GM19035 (cell line): Measurements from ENCODE around the gene STRADA.

Experiments
- ATAC-seq: cut with Tn5 transposase; IDR thresholded peaks from one replicate; pipeline ENCODE4 v1.9.1; 2021; ENCODE audit not compliant: unreplicated experiment

Gene STRADA

GRCh38 chr17:63701868-63702720 is 39.5 kb downstream of the STRADA start:
- ATAC-seq, result no peak

GRCh38 chr17:63701456-63701820 is 40.2 kb downstream of the STRADA start:
- no peak for ATAC-seq

DNA sequence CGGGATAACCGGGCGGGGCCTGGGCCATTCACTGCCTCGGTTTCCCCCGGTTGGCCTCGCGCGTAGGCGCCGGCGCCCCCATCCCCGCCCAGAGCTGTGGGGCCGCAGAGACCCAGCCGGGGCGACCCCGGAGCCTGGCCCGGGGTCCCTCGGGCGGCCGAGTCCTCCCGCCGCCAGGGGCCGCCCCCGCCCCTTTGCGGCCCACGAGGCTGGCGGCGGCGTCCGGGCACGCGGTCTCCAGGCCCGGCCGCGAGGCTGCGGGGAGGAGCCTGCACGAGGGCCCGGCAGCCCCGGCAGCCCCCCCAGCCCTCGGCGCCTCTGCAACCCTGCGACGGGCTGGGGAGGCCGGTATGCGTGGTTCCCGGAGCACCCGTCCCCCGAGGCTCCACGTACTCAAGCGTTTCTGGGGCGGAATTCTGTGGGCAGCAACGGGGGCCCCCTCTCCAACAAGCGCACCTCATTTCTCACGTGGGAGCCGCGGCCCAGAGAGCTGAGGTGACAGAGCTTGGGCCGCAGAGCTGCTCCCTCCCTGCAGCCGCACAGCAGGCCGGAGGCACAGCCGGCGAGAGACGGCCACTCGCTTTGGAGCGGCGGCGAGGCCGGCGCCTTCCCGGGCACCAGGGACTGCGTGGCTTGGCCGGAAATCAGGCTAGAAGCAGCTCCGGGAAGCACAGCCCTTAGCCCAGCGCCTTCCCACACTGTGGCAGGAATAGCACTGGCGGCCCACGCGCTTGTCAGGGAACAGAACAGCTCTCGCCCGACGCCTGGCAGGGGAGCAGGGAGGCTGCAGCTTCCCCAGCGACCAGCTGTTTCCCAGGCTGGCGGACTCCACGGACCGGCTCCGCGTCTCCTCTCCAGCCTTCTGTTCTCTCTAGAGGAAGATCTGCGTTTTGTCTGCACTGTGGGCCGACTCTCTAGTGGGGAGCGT is 40.8 kb downstream of the STRADA start:
- ATAC-seq, result no peak

GRCh38 chr17:63699638-63700527 is 41.7 kb downstream of the STRADA start, which contains the start of gene LIMD2:
Gene LIMD2 (minus strand): TSS chr17:63700125. CDS start chr17:63699298, 827 bp downstream.
- peak; percentile 18 for ATAC-seq

GRCh38 chr17:63698886-63699637 is 42.5 kb downstream of the STRADA start:
- peak; percentile 30 for ATAC-seq

DNA sequence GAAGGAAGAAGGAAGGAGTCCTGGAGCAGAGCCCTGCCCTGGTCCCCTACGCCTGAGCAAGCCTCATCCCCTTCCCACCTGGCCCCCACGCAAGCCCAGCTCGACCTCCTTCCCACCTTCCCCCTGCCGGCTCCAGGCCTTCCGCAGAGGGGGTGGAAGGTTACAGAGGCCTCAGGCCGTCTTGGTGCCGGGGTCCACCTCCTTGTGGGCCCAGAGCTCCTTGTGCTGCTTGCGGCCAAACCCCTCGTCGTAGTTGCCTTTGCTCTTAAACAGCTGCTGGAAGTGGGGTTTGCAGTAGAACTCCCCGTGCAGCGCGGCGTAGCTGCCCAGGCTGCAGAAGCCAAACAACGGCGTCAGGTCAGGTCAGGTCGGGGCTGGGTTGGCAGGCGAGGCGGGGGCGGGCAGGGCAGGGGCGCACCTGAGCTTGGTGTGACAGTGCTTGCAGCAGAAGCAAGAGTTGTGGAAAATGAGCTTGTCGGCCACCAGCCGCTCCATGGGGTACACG is 43.2 kb downstream of the STRADA start:
- no peak for ATAC-seq

- peak; percentile 19 for ATAC-seq
Observed at GRCh38 chr17:63697341-63698286, 44.0 kb downstream of the STRADA start.

DNA sequence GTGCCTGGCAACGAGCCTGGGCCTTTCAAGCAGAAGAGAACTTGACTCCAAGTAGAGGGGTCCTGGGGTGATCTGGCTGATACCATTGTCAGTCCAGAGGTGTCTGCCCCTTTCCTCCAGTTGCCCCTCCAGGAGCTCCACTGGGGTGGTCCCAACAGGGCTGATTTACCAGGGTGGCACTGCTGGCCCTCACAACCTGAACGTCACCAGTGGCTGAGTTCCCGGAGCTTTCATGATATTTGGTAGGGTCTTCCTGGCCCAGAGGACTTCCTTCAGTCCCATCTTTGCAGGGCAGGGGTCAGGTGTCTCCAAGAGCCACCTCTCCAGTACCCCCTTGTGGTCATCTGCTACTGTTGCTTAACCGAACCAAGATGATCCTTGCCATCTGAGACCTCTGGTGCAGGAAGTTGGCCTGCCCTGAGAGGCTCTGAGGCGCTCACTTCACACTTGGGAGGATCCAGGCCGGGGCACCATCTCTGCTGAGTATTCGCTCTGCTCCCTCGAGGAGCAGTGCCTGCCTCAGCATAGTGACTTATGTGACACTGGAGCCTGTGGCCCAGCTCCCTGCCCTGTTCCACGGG is 45.1 kb downstream of the STRADA start:
- ATAC-seq, result no peak

DNA sequence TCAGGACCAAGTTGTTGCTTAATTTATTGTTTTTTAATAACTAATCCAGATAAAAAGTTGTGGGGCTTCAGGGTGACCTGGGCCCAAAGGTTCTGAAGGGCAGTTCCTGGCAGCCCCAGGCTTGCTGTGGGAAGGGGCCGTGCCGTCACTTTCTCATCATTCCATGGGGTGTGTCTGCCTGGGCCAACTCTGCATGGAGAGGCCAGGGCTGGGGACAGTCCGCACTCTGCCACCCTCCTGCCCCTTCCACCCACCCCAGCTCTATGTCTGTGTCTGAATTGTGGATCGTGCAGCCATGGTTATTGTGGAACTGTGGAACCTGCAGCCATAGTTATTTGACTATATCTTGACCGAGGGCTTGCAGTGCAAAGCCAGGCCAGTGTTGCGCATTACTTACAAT is 45.7 kb downstream of the STRADA start:
- no peak for ATAC-seq

DNA sequence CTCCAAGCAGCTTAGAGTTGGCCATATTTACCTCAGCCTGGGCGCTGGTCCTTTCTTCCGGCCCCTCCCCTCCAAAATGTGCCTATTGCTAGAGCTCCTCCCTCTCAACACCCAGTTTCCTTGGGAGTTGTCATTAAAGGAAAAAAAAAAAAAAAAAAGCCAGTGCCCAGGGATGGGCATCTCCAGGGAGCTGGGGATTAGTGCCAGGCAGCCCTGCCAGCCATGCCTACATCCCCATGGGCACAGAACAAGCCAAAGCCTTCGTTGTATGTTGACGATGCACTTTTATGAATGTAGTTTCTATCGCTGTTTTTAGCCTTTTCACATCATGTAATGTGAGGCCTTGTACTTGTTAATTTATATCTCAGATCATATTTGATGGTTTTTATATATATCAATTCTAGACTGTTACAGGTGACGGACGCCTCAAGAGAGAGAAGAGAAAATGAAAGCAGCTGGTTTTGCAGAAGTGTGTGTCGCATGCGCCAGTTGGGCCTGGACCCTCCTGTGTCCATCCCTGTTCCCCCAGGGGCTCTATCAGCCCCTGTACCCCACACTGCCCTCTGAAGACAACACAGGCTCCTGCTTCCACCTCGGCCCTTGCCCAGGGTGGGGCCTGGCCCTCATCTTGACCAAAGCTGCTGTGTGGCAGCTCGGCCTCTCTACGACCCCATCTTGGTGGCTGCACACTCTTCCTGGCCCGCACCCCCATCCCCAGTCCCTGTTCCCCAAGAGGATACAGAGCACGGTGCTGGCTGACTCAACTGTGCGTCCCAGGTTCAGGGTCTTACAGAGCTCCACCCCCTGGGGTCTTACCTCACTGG is 46.4 kb downstream of the STRADA start:
- ATAC-seq, result no peak

DNA sequence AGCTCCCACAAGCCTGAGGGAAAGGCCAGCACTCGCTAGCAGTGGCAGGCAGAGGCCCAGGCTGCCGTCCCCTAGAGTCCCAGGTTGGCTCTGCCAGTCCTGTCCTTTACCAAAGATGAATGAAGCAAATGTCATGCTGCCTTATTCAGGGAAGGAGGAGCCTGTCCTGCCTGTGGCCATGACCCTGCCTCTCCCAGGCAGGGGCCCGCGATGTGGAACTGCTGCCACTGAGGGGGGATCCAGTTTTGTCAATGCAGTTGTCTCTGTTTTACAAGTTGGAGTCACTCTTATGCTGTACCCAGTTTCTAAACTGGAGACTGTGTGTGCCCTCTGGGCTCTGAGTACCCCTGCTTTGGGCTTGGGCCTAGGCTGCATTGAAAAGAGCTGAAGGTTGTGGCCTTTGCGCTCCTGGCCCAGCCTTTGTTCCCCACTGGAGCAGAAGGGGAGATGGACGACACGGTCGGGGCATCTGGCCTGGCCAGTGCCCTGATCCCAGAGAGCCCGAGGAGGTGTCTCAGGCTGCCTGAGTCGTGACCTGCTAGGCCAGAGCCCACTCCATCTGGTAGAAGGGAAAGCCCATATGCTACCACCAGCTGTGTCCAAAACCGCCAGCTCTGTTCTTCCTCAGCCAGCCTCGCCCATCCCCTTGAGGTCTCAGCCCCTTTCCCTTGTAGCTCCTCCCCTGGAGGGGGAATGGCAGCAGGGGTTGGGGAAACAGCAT is 47.2 kb downstream of the STRADA start:
- ATAC-seq, result no peak

DNA sequence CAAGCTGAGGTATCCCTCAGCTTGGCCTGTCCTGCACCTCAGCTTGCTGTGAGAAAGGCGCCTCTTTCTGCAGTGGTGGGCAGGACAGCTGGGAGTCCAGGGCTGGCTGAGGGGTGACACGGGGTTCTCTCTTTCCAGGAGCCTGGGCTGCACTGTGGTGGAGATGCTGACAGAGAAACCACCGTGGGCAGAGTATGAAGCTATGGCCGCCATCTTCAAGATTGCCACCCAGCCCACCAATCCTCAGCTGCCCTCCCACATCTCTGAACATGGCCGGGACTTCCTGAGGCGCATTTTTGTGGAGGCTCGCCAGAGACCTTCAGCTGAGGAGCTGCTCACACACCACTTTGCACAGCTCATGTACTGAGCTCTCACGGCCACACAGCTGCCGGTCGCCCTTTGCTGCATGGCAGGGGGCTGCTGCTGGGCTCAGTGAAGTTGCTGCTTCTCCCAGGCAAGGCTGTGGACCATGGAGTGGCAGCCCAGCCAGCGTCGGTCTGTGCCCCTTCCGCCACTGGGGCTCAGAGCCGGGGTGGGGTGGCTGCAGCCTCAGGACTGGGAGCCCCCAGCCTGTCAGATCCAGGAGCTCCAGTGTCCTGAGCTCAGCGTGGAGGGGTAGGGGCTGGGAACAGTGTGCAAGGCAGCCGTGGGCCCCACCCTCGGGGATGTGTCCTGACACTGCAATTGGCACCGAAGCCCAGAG is 48.0 kb downstream of the STRADA start:
- ATAC-seq, result no peak

- no peak for ATAC-seq
Observed at GRCh38 chr17:63692195-63692816, 49.3 kb downstream of the STRADA start.

DNA sequence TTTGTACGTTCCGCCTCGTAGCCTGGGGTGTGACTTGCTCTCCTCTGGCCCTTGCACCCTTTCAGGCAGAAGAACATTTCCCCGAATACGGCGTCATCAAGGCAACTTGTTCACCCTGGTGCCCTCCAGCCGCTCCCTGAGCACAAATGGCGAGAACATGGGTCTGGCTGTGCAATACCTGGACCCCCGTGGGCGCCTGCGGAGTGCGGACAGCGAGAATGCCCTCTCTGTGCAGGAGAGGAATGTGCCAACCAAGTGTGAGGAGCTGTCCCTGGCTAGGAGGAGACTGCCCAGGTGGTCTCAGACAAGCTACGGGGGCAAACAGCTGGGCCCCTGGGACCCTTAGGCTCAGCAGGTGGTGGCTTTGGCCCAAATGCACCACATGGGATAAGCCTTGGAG is 52.1 kb downstream of the STRADA start:
- no peak for ATAC-seq

GRCh38 chr17:63688396-63689020 is 53.1 kb downstream of the STRADA start:
- no peak for ATAC-seq
